Stomach (tissue), 4 donors: ENCODE results near the gene CRELD1.

Source experiments
- EP300 ChIP-seq: sonication (generic); formaldehyde crosslinking; IDR thresholded peaks from one replicate; pipeline ENCODE4 v1.6.1; 2017; ENCODE audit warnings: antibody characterized with exemption
- POLR2A ChIP-seq, 4 donors: fragments of 450-650 bp; IDR thresholded peaks; one replicate each; pipeline ENCODE4 v1.6.1; 2016; ENCODE audit warnings: antibody characterized with exemption in 4 of 4, control low read depth in 2 of 4, mild to moderate bottlenecking in 1 of 4, moderate library complexity in 1 of 4
- POLR2AphosphoS5 ChIP-seq, 3 donors: sonication (generic); formaldehyde crosslinking; IDR thresholded peaks; one replicate each; pipeline ENCODE4 v1.6.1; 2016; ENCODE audit warnings: antibody characterized with exemption in 3 of 3
- TF ChIP-seq, protein P1 (sequence below), 7 experiments: fragments of 450-650 bp in 4 of 7; fragments of 200-600 bp in 3 of 7; sonication (generic) in 3 of 7; IDR thresholded peaks; one replicate each; pipeline ENCODE4 v1.5.1; 2016 to 2019; ENCODE audit warnings: antibody characterized with exemption in 7 of 7, control low read depth in 2 of 7, mild to moderate bottlenecking in 1 of 7

DNA sequence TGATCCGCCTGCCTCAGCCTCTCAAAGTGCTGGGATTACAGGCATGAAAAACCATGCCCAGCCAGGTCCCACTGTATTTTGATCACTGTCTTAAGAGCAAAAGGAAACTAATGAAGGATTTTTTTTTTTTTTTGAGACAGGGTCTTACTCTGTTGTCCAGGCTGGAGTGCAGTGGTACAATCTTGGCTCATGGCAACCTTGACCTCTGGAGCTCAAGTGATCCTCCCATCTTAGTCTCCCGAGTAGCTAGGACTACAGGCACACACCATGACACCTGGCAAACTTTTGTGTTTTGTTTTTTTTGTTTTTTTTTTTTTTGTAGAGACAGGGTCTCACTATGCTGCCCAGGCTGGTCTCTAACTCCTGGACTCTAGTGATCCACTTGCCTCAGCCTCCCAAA, 46.6 kb downstream of the CRELD1 start:
- TF ChIP-seq, protein P1, sequence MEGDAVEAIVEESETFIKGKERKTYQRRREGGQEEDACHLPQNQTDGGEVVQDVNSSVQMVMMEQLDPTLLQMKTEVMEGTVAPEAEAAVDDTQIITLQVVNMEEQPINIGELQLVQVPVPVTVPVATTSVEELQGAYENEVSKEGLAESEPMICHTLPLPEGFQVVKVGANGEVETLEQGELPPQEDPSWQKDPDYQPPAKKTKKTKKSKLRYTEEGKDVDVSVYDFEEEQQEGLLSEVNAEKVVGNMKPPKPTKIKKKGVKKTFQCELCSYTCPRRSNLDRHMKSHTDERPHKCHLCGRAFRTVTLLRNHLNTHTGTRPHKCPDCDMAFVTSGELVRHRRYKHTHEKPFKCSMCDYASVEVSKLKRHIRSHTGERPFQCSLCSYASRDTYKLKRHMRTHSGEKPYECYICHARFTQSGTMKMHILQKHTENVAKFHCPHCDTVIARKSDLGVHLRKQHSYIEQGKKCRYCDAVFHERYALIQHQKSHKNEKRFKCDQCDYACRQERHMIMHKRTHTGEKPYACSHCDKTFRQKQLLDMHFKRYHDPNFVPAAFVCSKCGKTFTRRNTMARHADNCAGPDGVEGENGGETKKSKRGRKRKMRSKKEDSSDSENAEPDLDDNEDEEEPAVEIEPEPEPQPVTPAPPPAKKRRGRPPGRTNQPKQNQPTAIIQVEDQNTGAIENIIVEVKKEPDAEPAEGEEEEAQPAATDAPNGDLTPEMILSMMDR (IDR thresholded peaks at IDR 0.05) = no peak
- TF ChIP-seq POLR2A (IDR thresholded peaks at IDR 0.05) = no peak
- TF ChIP-seq POLR2AphosphoS5 (IDR thresholded peaks at IDR 0.05) = no peak
- TF ChIP-seq EP300 = no peak
